ENCODE measurements around the gene TBC1D7. TPM values are rescaled to one million over a fixed set of nuclear protein-coding genes. Genes with fewer than 3 reads are reported as not detected.

The TBC1D7 gene
- total RNA-seq, 4 donors from 2014 or later = 8.3 to 15.4 (median 12.2) TPM

DNA sequence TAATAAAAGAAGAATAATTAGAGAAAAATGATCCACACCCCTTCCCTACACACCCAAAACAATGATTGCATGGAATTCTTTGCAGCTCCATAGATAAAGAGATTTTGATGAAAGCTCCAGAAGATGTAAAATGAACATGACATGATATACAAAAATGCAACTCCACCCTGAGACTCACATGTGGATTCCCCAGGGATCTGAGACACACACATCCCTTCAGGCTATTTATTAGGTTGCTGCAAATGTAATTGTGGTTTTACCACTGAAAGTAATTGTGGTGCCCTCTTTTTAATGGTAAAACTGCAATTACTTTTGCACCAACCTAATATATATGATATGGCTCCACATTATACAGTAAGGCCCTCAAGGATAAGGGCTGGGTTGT is 40.4 kb upstream of the TBC1D7 start:
- Histone ChIP-seq H3K4me1 (peaks cover 13% of the 10 kb centered on the region), H3K36me3 (peaks cover 14% of the 10 kb centered on the region), H3K4me3 (no peak overlapping the region), H3K27ac (no peak overlapping the region), H3K9me3 (no peaks in the 10 kb centered on the region), H3K27me3 (no peaks in the 10 kb centered on the region)
- TF ChIP-seq, protein P1, sequence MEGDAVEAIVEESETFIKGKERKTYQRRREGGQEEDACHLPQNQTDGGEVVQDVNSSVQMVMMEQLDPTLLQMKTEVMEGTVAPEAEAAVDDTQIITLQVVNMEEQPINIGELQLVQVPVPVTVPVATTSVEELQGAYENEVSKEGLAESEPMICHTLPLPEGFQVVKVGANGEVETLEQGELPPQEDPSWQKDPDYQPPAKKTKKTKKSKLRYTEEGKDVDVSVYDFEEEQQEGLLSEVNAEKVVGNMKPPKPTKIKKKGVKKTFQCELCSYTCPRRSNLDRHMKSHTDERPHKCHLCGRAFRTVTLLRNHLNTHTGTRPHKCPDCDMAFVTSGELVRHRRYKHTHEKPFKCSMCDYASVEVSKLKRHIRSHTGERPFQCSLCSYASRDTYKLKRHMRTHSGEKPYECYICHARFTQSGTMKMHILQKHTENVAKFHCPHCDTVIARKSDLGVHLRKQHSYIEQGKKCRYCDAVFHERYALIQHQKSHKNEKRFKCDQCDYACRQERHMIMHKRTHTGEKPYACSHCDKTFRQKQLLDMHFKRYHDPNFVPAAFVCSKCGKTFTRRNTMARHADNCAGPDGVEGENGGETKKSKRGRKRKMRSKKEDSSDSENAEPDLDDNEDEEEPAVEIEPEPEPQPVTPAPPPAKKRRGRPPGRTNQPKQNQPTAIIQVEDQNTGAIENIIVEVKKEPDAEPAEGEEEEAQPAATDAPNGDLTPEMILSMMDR (IDR thresholded peaks at IDR 0.05) = no peak
- no peak for TF ChIP-seq EP300 (IDR thresholded peaks at IDR 0.05)
- no peak for TF ChIP-seq POLR2A (IDR thresholded peaks at IDR 0.05)
- TF ChIP-seq POLR2AphosphoS5 (IDR thresholded peaks at IDR 0.05) = no peak
- DNase-seq (ENCODE audit: low spot score in 2 of 2) = no peak

DNA sequence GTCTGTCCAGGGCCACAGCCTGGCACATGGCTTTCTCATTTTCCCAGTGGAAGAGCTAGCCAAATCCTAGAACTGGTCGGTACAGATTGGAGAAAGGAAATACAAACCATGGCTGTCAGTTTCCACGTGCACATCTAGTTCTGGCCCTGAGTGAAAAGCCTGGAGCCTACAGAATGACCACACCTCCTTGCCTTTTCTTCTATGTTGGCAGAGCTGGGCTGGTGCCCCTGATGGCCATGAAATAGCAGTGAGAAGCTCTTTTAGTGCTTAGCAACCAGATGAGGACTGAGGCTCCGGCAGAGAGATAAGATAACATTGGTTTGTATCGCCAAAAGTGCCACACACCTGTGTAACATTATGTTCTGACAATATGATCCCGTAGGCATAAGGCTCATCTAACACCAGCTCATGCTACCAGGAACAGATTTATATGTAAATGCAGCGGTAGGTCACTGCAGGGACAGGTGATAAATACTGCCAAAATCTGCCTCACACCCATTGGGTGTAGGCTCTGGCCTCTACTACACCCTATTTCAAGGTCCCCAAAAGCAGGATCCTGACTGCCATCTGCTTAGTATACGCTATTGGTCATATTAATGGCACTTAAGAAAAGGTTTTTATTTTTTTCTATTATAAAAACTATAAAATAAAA is 39.9 kb upstream of the TBC1D7 start:
- no peaks in the 10 kb centered on the region for H3K27me3 ChIP-seq
- TF ChIP-seq, protein P1 (IDR thresholded peaks at IDR 0.05) = no peak
- TF ChIP-seq POLR2A (IDR thresholded peaks at IDR 0.05) (no peak), POLR2AphosphoS5 (IDR thresholded peaks at IDR 0.05) (no peak), EP300 (IDR thresholded peaks at IDR 0.05) (no peak)
- H3K4me1 ChIP-seq = peaks cover 13% of the 10 kb centered on the region
- no peak overlapping the region for H3K4me3 ChIP-seq
- no peak overlapping the region for H3K27ac ChIP-seq
- no peaks in the 10 kb centered on the region for H3K9me3 ChIP-seq
- 61% methylated on average over 7 of the region's 7 CpGs for WGBS
- DNase-seq (ENCODE audit: low spot score in 2 of 2) = no peak
- peaks cover 14% of the 10 kb centered on the region for H3K36me3 ChIP-seq

DNA sequence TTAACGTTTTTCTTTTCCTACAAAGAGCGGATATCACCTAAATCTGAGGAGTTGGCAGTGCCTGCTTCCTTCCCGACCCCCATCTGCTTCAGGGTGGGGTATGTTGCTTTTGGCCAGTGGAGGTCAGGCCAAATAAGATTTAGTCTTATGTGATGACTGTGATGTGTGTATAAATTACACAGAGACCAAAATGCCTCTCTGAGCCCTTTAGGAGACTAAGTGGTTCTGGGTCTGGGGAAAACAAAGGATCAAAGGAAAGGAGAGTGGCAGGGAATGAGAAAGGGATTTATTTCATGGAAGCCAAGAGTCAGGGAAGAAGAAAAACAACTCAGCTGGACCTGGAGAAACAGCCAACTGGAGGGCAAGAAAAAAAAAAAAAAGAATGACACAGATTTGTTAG is 39.1 kb upstream of the TBC1D7 start:
- H3K4me3 ChIP-seq = no peak overlapping the region
- H3K36me3 ChIP-seq = peaks cover 14% of the 10 kb centered on the region
- TF ChIP-seq POLR2A (IDR thresholded peaks at IDR 0.05) (no peak), POLR2AphosphoS5 (IDR thresholded peaks at IDR 0.05) (no peak), EP300 (IDR thresholded peaks at IDR 0.05) (no peak)
- TF ChIP-seq, protein P1 (IDR thresholded peaks at IDR 0.05) = no peak
- no peaks in the 10 kb centered on the region for H3K27me3 ChIP-seq
- WGBS = 71% methylated on average over 3 of the region's 3 CpGs
- H3K9me3 ChIP-seq = no peaks in the 10 kb centered on the region
- H3K4me1 ChIP-seq = peaks cover 13% of the 10 kb centered on the region
- DNase-seq (ENCODE audit: low spot score in 2 of 2) = no peak
- H3K27ac ChIP-seq = no peak overlapping the region

DNA sequence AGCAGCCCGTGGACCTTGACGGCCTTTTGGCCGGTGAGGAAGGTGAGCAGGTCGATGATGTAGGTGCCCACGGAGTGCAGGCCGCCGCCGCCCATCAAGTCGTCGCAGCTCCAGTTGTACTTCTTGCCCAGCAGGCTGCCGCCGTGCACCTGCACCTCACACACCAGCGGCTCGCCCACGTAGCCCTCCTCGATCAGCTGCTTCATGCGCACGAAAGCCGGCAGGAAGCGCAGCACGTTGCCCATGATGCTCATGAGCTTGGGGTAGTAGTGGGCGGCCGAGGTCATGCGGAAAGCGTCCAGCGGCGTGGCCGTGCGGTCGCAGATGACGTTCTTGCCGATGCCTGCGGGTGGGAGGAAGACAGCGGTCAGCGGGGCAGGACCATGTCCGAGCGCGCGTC is 37.0 kb upstream of the TBC1D7 start:
- no peak overlapping the region for H3K27ac ChIP-seq
- H3K9me3 ChIP-seq = no peaks in the 10 kb centered on the region
- 99% methylated on average over 36 of the region's 39 CpGs for WGBS
- H3K4me3 ChIP-seq = no peak overlapping the region
- no peaks in the 10 kb centered on the region for H3K27me3 ChIP-seq
- H3K4me1 ChIP-seq = peaks cover 13% of the 10 kb centered on the region
- no peak for DNase-seq (ENCODE audit: low spot score in 2 of 2)
- peaks cover 14% of the 10 kb centered on the region for H3K36me3 ChIP-seq
- TF ChIP-seq POLR2A (IDR thresholded peaks at IDR 0.05) (no peak), POLR2AphosphoS5 (IDR thresholded peaks at IDR 0.05) (no peak), EP300 (IDR thresholded peaks at IDR 0.05) (no peak)
- TF ChIP-seq, protein P1 (IDR thresholded peaks at IDR 0.05) = no peak

DNA sequence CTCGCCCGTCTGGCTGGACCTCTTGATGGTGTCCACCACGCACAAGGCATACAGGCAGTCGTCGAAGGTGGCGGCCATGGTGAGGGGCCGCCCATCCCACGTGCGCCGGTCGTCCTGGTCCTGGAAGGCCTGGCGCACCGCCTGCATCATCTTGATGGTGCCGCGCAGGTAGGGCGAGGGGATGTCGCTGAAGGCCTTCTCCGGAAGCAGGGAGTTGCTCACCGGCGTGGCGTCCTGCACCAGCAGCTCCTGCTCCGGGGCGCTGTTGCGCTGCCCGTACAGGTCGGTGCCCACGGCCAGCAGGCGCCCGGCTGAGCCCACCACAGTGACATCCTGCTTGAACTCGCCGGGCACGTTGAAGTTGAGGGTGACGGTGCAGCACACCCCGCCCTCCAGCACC is 36.5 kb upstream of the TBC1D7 start:
- no peak overlapping the region for H3K4me3 ChIP-seq
- no peak for TF ChIP-seq POLR2AphosphoS5 (IDR thresholded peaks at IDR 0.05)
- TF ChIP-seq POLR2A (IDR thresholded peaks at IDR 0.05) = no peak
- TF ChIP-seq, protein P1 (IDR thresholded peaks at IDR 0.05) = no peak
- no peak for TF ChIP-seq EP300 (IDR thresholded peaks at IDR 0.05)
- H3K4me1 ChIP-seq = peaks cover 13% of the 10 kb centered on the region
- H3K27ac ChIP-seq = no peak overlapping the region
- H3K27me3 ChIP-seq = no peaks in the 10 kb centered on the region
- H3K36me3 ChIP-seq = peaks cover 14% of the 10 kb centered on the region
- H3K9me3 ChIP-seq = no peaks in the 10 kb centered on the region
- DNase-seq (ENCODE audit: low spot score in 2 of 2) = no peak
- WGBS = 97% methylated on average over 12 of the region's 34 CpGs

Measured in suprapubic skin (tissue), 4 donors.